ENCODE data around the gene UBL4A. TPM values are rescaled to one million over a fixed set of nuclear protein-coding genes. Genes with fewer than 3 reads are reported as not detected.

The UBL4A gene
- total RNA-seq (2022) (37.6 and 41.3 TPM in 2 replicates), Bru-seq, nascent RNA (percentile 57 among the genes with signal in this experiment), BruChase-seq, experiment 1, labeled RNA remaining after a 6-hour chase (percentile 84 among the genes with signal in this experiment), BruChase-seq, experiment 2, labeled RNA remaining after a 2-hour chase (percentile 93 among the genes with signal in this experiment)
- long read RNA-seq, transcript UBL4A-202 (4 exons, 2,382 nt), result major isoform, 81 of 95 reads
- long read RNA-seq, partial matches to known transcripts, result 0 of 95 reads
- long read RNA-seq, other reads (novel, unspliced or antisense), result 12 of 95 reads

- CTCF ChIA-PET, result interaction anchor here (0.8 to 1.5 kb wide), 3 partner anchors 11 to 30 kb away, joined by 3 read pairs; no protein-coding TSS in a partner anchor
- Mint-ChIP-seq H3K36me3 (ENCODE audit: insufficient read depth, unreplicated experiment) (peaks cover 72% of the 10 kb centered on the region), H3K4me3 (ENCODE audit: low read depth, unreplicated experiment) (peak within 1 kb of the TSS; percentile 68), H3K27ac (ENCODE audit: unreplicated experiment) (peak within 1 kb of the TSS; percentile 63), H3K9me3 (ENCODE audit: low read depth, unreplicated experiment) (no peaks in the 10 kb centered on the region), H3K4me1 (ENCODE audit: low read depth, unreplicated experiment) (peaks cover 11% of the 10 kb centered on the region), H3K27me3 (ENCODE audit: unreplicated experiment) (no peaks in the 10 kb centered on the region)
- TF ChIP-seq, protein P1, sequence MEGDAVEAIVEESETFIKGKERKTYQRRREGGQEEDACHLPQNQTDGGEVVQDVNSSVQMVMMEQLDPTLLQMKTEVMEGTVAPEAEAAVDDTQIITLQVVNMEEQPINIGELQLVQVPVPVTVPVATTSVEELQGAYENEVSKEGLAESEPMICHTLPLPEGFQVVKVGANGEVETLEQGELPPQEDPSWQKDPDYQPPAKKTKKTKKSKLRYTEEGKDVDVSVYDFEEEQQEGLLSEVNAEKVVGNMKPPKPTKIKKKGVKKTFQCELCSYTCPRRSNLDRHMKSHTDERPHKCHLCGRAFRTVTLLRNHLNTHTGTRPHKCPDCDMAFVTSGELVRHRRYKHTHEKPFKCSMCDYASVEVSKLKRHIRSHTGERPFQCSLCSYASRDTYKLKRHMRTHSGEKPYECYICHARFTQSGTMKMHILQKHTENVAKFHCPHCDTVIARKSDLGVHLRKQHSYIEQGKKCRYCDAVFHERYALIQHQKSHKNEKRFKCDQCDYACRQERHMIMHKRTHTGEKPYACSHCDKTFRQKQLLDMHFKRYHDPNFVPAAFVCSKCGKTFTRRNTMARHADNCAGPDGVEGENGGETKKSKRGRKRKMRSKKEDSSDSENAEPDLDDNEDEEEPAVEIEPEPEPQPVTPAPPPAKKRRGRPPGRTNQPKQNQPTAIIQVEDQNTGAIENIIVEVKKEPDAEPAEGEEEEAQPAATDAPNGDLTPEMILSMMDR (IDR thresholded peaks at IDR 0.05; ENCODE audit: unreplicated experiment), result no peak
- DNase-seq, result peak; percentile 78
- no TSS peak for BruUV-seq (replicated peaks)
- intact Hi-C loops (cut with micrococcal nuclease; ENCODE audit: unreplicated experiment), result no loop called here
These were observed at the start of gene UBL4A for GRCh38 chrX:154486396-154487207. Gene UBL4A, minus strand, starts transcription at chrX:154486615. Its CDS starts 31 bp downstream, at chrX:154486584.

DNA sequence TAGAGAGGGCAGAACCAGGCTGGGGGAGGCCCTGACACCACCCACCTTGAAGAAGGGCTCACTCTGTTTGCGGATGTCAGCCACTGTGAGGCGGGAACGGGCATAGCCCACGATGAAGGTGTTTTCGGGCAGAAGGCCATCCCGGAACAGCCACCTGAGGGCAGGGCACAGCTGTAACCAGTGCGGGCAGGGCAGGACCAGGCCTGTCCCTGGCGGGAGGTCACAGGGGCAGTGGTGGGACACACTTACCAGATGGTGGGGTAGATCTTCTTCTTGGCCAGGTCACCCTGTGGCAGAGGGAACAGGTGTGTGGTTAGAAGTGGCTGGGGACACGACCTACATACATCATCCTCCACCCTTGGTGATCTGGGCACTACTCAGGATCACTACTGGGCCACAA, 49.5 kb upstream of the UBL4A start:
- BruUV-seq (replicated peaks), result no TSS peak
- CTCF ChIA-PET, result no interaction called here
- no peaks in the 10 kb centered on the region for H3K27me3 Mint-ChIP-seq (ENCODE audit: unreplicated experiment)
- DNase-seq, result no peak
- TF ChIP-seq, protein P1 (IDR thresholded peaks at IDR 0.05; ENCODE audit: unreplicated experiment), result no peak
- peaks cover 5% of the 10 kb centered on the region for H3K4me1 Mint-ChIP-seq (ENCODE audit: low read depth, unreplicated experiment)
- no peak overlapping the region for H3K4me3 Mint-ChIP-seq (ENCODE audit: low read depth, unreplicated experiment)
- no peaks in the 10 kb centered on the region for H3K9me3 Mint-ChIP-seq (ENCODE audit: low read depth, unreplicated experiment)
- peaks cover 47% of the 10 kb centered on the region for H3K36me3 Mint-ChIP-seq (ENCODE audit: insufficient read depth, unreplicated experiment)
- H3K27ac Mint-ChIP-seq (ENCODE audit: unreplicated experiment), result no peak overlapping the region
- intact Hi-C loops (cut with micrococcal nuclease; ENCODE audit: unreplicated experiment), result no loop called here

- H3K9me3 Mint-ChIP-seq (ENCODE audit: low read depth, unreplicated experiment), result no peaks in the 10 kb centered on the region
- intact Hi-C loops (cut with micrococcal nuclease; ENCODE audit: unreplicated experiment), result no loop called here
These were observed 48.3 kb upstream of the UBL4A start for GRCh38 chrX:154534526-154535322.

DNA sequence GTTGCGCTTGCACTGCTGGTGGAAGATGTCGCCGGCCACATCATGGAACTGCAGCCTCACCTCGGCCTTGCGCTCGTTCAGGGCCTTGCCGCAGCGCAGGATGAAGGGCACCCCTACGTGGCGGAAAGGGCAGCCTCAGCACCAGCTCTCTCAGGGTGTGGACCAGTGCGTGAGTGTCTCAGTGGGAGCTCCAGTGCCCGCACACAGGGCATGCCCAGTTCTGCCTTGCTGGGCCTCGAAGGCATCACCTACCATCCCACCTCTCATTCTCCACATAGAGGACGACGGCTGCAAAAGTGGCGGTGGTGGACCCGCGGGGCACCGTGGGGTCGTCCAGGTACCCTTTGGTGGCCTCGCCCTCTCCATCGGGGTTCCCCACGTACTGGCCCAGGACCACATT, 46.3 kb upstream of the UBL4A start:
- Mint-ChIP-seq H3K27ac (ENCODE audit: unreplicated experiment) (no peak overlapping the region), H3K4me3 (ENCODE audit: low read depth, unreplicated experiment) (no peak overlapping the region), H3K27me3 (ENCODE audit: unreplicated experiment) (no peaks in the 10 kb centered on the region), H3K4me1 (ENCODE audit: low read depth, unreplicated experiment) (no peaks in the 10 kb centered on the region), H3K36me3 (ENCODE audit: insufficient read depth, unreplicated experiment) (peaks cover 49% of the 10 kb centered on the region), H3K9me3 (ENCODE audit: low read depth, unreplicated experiment) (no peaks in the 10 kb centered on the region)
- BruUV-seq (replicated peaks), result no TSS peak
- intact Hi-C loops (cut with micrococcal nuclease; ENCODE audit: unreplicated experiment), result no loop called here
- TF ChIP-seq, protein P1 (IDR thresholded peaks at IDR 0.05; ENCODE audit: unreplicated experiment), result no peak
- CTCF ChIA-PET, result no interaction called here
- no peak for DNase-seq

More at GRCh38 chrX:154534526-154535322, 48.3 kb upstream of the UBL4A start:
- H3K27ac Mint-ChIP-seq (ENCODE audit: unreplicated experiment), result no peak overlapping the region
- no peaks in the 10 kb centered on the region for H3K27me3 Mint-ChIP-seq (ENCODE audit: unreplicated experiment)
- peaks cover 50% of the 10 kb centered on the region for H3K36me3 Mint-ChIP-seq (ENCODE audit: insufficient read depth, unreplicated experiment)
- BruUV-seq (replicated peaks), result no TSS peak
- H3K4me1 Mint-ChIP-seq (ENCODE audit: low read depth, unreplicated experiment), result no peaks in the 10 kb centered on the region
- CTCF ChIA-PET, result no interaction called here
- TF ChIP-seq, protein P1 (IDR thresholded peaks at IDR 0.05; ENCODE audit: unreplicated experiment), result peak; percentile 96
- DNase-seq, result peak; percentile 89
- no peak overlapping the region for H3K4me3 Mint-ChIP-seq (ENCODE audit: low read depth, unreplicated experiment)

All from Calu3 (cell line).